HepG2 (cell line): Measurements from ENCODE around the gene MYLK. TPM values are rescaled to one million over a fixed set of nuclear protein-coding genes. Genes with fewer than 3 reads are reported as not detected.

ENCODE experiments used
- ATAC-seq: fragments of 200-7000 bp; cut with Tn5 transposase; 3 replicates; pipeline ENCODE4 v1.9.1; 2020; ENCODE audit warnings: mild to moderate bottlenecking, moderate library complexity
- BruUV-seq: library from RNA; stranded (reverse); fragments of 400-500 nt; replicated peaks from 2 replicates; lab custom pipeline; 2021; lab: Mats Ljungman, UMichigan
- CTCF ChIA-PET: fragments of 300-600 bp; formaldehyde crosslinking; extraction: SDS; loops from one replicate; lab custom pipeline; 2021; ENCODE audit warnings: low total read pairs, inconsistent platforms, low intra/inter-chr PET ratio; lab: Yijun Ruan, JAX
- POLR2A ChIA-PET: fragments of 350-600 bp; sonication (Branson Sonifier 250); formaldehyde crosslinking; loops from one replicate; lab custom pipeline; 2020; ENCODE audit warnings: antibody characterized with exemption, inconsistent platforms; lab: Yijun Ruan, JAX
- DNase-seq: peaks from one replicate; pipeline ENCODE4 v3.0.0-alpha.2; 2015; ENCODE audit warnings: low spot score
- FAIRE-seq: peaks from 3 replicates; lab custom pipeline; 2011; peaks lifted over from hg19 to GRCh38; lab: Jason Lieb, UNC
- H2AFZ ChIP-seq: one replicate; pipeline ENCODE4 v1.6.1; 2011; ENCODE audit warnings: low read length, inconsistent platforms
- H3K27ac ChIP-seq: fragments of 300-600 bp; 3 replicates; pipeline ENCODE4 v1.8.0; 2011; ENCODE audit warnings: mixed run types, mild to moderate bottlenecking, mixed read lengths, low read length, inconsistent platforms; ENCODE audit not compliant: insufficient read depth; ENCODE audit errors: extremely low read length
- H3K27me3 ChIP-seq, 2 experiments: fragments of 200-600 bp in 1 of 2; 2 replicates in 1 of 2; 3 replicates in 1 of 2; pipeline versions ENCODE4 v1.6.0 to v1.8.0; 2011; ENCODE audit warnings: low read length in 2 of 2, mild to moderate bottlenecking in 2 of 2, moderate library complexity in 2 of 2, inconsistent platforms in 1 of 2; ENCODE audit not compliant: insufficient read depth in 2 of 2, control insufficient read depth in 1 of 2
- H3K36me3 ChIP-seq, 2 experiments: fragments of 200-600 bp in 1 of 2; replicated peaks in 1 of 2; 2 replicates in 1 of 2; 3 replicates in 1 of 2; pipeline versions ENCODE4 v1.5.1 to v1.8.0; 2011; ENCODE audit warnings: low read length in 2 of 2, inconsistent platforms in 1 of 2; ENCODE audit not compliant: insufficient read depth in 2 of 2, control insufficient read depth in 1 of 2
- H3K4me1 ChIP-seq: 2 replicates; pipeline ENCODE4 v1.5.1; 2012; ENCODE audit warnings: low read length, inconsistent platforms; ENCODE audit not compliant: insufficient read depth
- H3K4me2 ChIP-seq: 2 replicates; pipeline ENCODE4 v1.6.0; 2011; ENCODE audit warnings: low read depth, low read length, inconsistent platforms
- H3K4me3 ChIP-seq, 3 experiments: fragments of 200-600 bp in 1 of 3; sonication (generic), shearing (Covaris generic) in 1 of 3; replicated peaks in 1 of 3; 2 replicates each; pipeline ENCODE4 v1.5.1; 2011 to 2016; ENCODE audit warnings: low read length in 3 of 3, inconsistent platforms in 2 of 3, low read depth in 2 of 3, mild to moderate bottlenecking in 2 of 3, control low read depth in 1 of 3, mixed read lengths in 1 of 3; ENCODE audit not compliant: insufficient read depth in 1 of 3
- H3K79me2 ChIP-seq: one replicate; pipeline ENCODE4 v1.6.1; 2011; ENCODE audit warnings: low read length, inconsistent platforms; ENCODE audit not compliant: insufficient read depth
- H3K9ac ChIP-seq: 2 replicates; pipeline ENCODE4 v1.6.0; 2011; ENCODE audit warnings: mild to moderate bottlenecking, low read depth, low read length, inconsistent platforms; ENCODE audit not compliant: insufficient read depth
- H3K9me3 ChIP-seq: 2 replicates; pipeline ENCODE4 v1.5.1; 2012; ENCODE audit warnings: mild to moderate bottlenecking, low read length
- H4K20me1 ChIP-seq: 2 replicates; pipeline ENCODE4 v1.6.0; 2011; ENCODE audit warnings: inconsistent platforms, mild to moderate bottlenecking, low read length, moderate library complexity; ENCODE audit not compliant: insufficient read depth
- ATM ChIP-seq: fragments of 450-650 bp; IDR thresholded peaks from 2 replicates; pipeline ENCODE4 v1.7.1; 2017; ENCODE audit warnings: mild to moderate bottlenecking, borderline replicate concordance
- FIP1L1 ChIP-seq: fragments of 200-400 bp; formaldehyde crosslinking; IDR thresholded peaks from 2 replicates; pipeline ENCODE4 v1.6.1; 2018; ENCODE audit warnings: low read depth, mild to moderate bottlenecking, low read length, moderate library complexity, borderline replicate concordance; ENCODE audit not compliant: insufficient read depth
- GRHL1 ChIP-seq: sonication (generic); formaldehyde crosslinking; conservative IDR thresholded peaks from 2 replicates; pipeline ENCODE4 v1.8.0; 2022; ENCODE audit warnings: missing genetic modification reagents
- MED1 ChIP-seq: sonication (generic); formaldehyde crosslinking; IDR thresholded peaks from 2 replicates; pipeline ENCODE4 v1.4.0; 2020; ENCODE audit warnings: missing genetic modification reagents
- NAIF1 ChIP-seq: sonication (generic); formaldehyde crosslinking; IDR thresholded peaks from 2 replicates; pipeline ENCODE4 v1.5.0; 2020; ENCODE audit warnings: mild to moderate bottlenecking, missing genetic modification reagents, borderline replicate concordance
- REL ChIP-seq: sonication (generic); formaldehyde crosslinking; conservative IDR thresholded peaks from 2 replicates; pipeline ENCODE4 v1.8.0; 2022; ENCODE audit warnings: mild to moderate bottlenecking, missing genetic modification reagents, moderate library complexity
- REXO4 ChIP-seq: sonication (generic); formaldehyde crosslinking; IDR thresholded peaks from 2 replicates; pipeline ENCODE4 v1.8.0; 2022; ENCODE audit warnings: missing genetic modification reagents, mild to moderate bottlenecking, borderline replicate concordance
- SMARCC2 ChIP-seq: fragments of 450-650 bp; IDR thresholded peaks from 2 replicates; pipeline ENCODE4 v1.6.1; 2017; ENCODE audit warnings: antibody characterized with exemption, mild to moderate bottlenecking
- TMF1 ChIP-seq: sonication (generic); formaldehyde crosslinking; IDR thresholded peaks from 2 replicates; pipeline ENCODE4 v1.8.1; 2022; ENCODE audit warnings: low read depth, missing genetic modification reagents
- XRCC5 ChIP-seq: fragments of 200-400 bp; formaldehyde crosslinking; optimal IDR thresholded peaks from 2 replicates; pipeline ENCODE3; 2017; ENCODE audit warnings: mild to moderate bottlenecking, low read length
- ZNF253 ChIP-seq: sonication (generic); formaldehyde crosslinking; IDR thresholded peaks from 2 replicates; pipeline ENCODE4 v1.8.0; 2022; ENCODE audit warnings: mild to moderate bottlenecking, missing genetic modification reagents, borderline replicate concordance
- ZNF367 ChIP-seq: sonication (generic); formaldehyde crosslinking; IDR thresholded peaks from 2 replicates; pipeline ENCODE4 v1.4.0; 2020; ENCODE audit warnings: missing genetic modification reagents, borderline replicate concordance
- ZNF619 ChIP-seq: sonication (generic); formaldehyde crosslinking; IDR thresholded peaks from 2 replicates; pipeline ENCODE4 v1.4.0; 2020; ENCODE audit warnings: mild to moderate bottlenecking, missing genetic modification reagents
- ZNF780A ChIP-seq: sonication (generic); formaldehyde crosslinking; IDR thresholded peaks from 2 replicates; pipeline ENCODE4 v1.8.0; 2022; ENCODE audit warnings: mild to moderate bottlenecking, missing genetic modification reagents, moderate library complexity
- ZNF850 ChIP-seq: sonication (generic); formaldehyde crosslinking; conservative IDR thresholded peaks from 2 replicates; pipeline ENCODE4 v1.9.0; 2021; ENCODE audit warnings: mild to moderate bottlenecking, missing genetic modification reagents
- ZZZ3 ChIP-seq: sonication (generic); formaldehyde crosslinking; IDR thresholded peaks from 2 replicates; pipeline ENCODE4 v1.4.0; 2020; ENCODE audit warnings: missing genetic modification reagents, mild to moderate bottlenecking, borderline replicate concordance
- WGBS: methylation state at CpG from one replicate; pipeline ENCODE4 v1.1.6; 2017; ENCODE audit warnings: low lambda C conversion rate; 5-methylcytosine and 5-hydroxymethylcytosine counted together
- in situ Hi-C: cut with HindIII; loops from 2 replicates; pipeline ENCODE4 v1.10.0; 2017; ENCODE audit warnings: low pct_unique_long_range_greater_than_20kb; ENCODE audit not compliant: extremely low pct_ligation_motif_present
- intact Hi-C: fragments of 100-400 bp; cut with micrococcal nuclease; formaldehyde crosslinking; loops from one replicate; pipeline ENCODE4 v1.10.0; 2022; ENCODE audit not compliant: unreplicated experiment
- polyA plus RNA-seq, 8 experiments: library from polyadenylated mRNA; depleted of rRNA in 3 of 8; stranded (reverse) in 7 of 8; unstranded in 1 of 8; fragments of >200 nt; fragmentation: Illumina TruSeq in 4 of 8; extraction: Trizol in 4 of 8; gene quantifications; 2 replicates each; pipeline versions ENCODE4 v1.2.1 to v1.2.3, GENCODE V29; 2011 to 2016; ENCODE audit warnings: low read depth in 4 of 8, missing spikeins in 1 of 8, mixed read lengths in 1 of 8; ENCODE audit not compliant: insufficient read depth in 1 of 8
- total RNA-seq, 5 experiments: library from RNA; depleted of rRNA; stranded (reverse); fragments of >200 nt; fragmentation: Illumina TruSeq; extraction: Trizol; gene quantifications; 2 replicates each; pipeline ENCODE4 v1.2.3, GENCODE V29; 2016; ENCODE audit warnings: low read depth in 1 of 5
- TF ChIP-seq, protein P1 (sequence below): IDR thresholded peaks from 2 replicates; pipeline ENCODE4 v1.6.1; 2016
- TF ChIP-seq, protein P2 (sequence below): IDR thresholded peaks from 2 replicates; pipeline ENCODE4 v1.6.1; 2016; ENCODE audit warnings: missing compliant biosample characterization, missing genetic modification reagents, borderline replicate concordance
- TF ChIP-seq, protein P3 (sequence below): sonication (generic); formaldehyde crosslinking; IDR thresholded peaks from 2 replicates; pipeline ENCODE4 v1.5.1; 2020; ENCODE audit warnings: missing genetic modification reagents, mild to moderate bottlenecking, borderline replicate concordance

The MYLK gene
- total and polyA plus RNA-seq, 2 of the 13 experiments (the other 11 are each of a cell fraction or from before 2014, with no cell fraction given), result 10.6 to 34.9 TPM

DNA sequence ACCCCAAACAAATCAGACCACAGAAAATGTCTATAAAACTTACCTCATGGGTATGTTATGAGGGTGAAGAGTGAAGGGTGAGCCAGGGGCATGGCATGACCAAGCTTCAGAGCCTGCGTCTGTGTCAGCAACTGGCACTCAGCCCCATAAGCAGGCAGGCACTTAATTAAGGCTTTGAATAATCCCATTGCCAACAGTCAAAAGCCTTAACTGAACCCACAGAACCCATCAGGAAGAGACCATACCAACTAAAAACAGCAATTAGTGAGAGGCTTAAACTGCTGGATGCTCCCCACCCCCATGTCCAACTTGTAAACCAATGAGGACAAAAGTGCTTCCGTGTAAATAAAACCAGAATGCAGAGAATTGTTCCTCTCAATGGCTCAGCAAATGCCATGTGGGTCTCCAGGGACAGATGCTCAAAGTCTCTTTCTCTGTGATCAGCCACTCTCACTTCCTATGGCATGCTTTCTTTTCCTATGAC, 126.0 kb downstream of the MYLK start:
- intact Hi-C loops, result loop anchor here (10.0 kb wide), 1 partner anchor 207 kb away; the partner anchor contains the start of gene CCDC14
- Histone ChIP-seq H4K20me1 (no peaks in the 10 kb centered on the region), H3K36me3 (no peaks in the 10 kb centered on the region), H3K79me2 (peaks cover 19% of the 10 kb centered on the region), H3K27ac (peak overlapping the region; percentile 90), H3K4me1 (peaks cover 82% of the 10 kb centered on the region), H3K4me2 (peak overlapping the region; percentile 60), H2AFZ (no peak overlapping the region), H3K27me3 (no peaks in the 10 kb centered on the region), H3K9ac (peak overlapping the region; percentile 36), H3K4me3 (peak overlapping the region in 1 of 3 experiments; percentile 36; a peak in 1 of 6 replicates), H3K9me3 (no peaks in the 10 kb centered on the region)
- CTCF ChIA-PET, result no interaction called here
- DNase-seq (peak; percentile 89), ATAC-seq (peak; percentile 52), FAIRE-seq (peak; percentile 96)
- WGBS, result 0% methylated on average over 2 of the region's 2 CpGs
- POLR2A ChIA-PET, result interaction anchor here (1.2 kb wide), 1 partner anchor 42 kb away, joined by 4 read pairs; no protein-coding TSS in a partner anchor
- in situ Hi-C loops, result loop anchor here (5.0 kb wide), 1 partner anchor 44 kb away; no protein-coding TSS in a partner anchor
- BruUV-seq, result no TSS peak
- no peak for TF ChIP-seq ZNF850 (CRISPR knock-in tag)
- TF ChIP-seq ZNF367 (CRISPR knock-in tag), result no peak
- no peak for TF ChIP-seq FIP1L1
- TF ChIP-seq SMARCC2, result no peak
- no peak for TF ChIP-seq ZZZ3 (CRISPR knock-in tag)
- TF ChIP-seq ZNF780A (CRISPR knock-in tag), result no peak
- TF ChIP-seq, protein P1, sequence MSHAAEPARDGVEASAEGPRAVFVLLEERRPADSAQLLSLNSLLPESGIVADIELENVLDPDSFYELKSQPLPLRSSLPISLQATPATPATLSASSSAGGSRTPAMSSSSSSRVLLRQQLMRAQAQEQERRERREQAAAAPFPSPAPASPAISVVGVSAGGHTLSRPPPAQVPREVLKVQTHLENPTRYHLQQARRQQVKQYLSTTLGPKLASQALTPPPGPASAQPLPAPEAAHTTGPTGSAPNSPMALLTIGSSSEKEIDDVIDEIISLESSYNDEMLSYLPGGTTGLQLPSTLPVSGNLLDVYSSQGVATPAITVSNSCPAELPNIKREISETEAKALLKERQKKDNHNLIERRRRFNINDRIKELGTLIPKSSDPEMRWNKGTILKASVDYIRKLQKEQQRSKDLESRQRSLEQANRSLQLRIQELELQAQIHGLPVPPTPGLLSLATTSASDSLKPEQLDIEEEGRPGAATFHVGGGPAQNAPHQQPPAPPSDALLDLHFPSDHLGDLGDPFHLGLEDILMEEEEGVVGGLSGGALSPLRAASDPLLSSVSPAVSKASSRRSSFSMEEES (CRISPR knock-in tag), result peak; percentile 36; the same call in 1 of the 2 replicates
- no peak for TF ChIP-seq ZNF619 (CRISPR knock-in tag)
- TF ChIP-seq, protein P2, sequence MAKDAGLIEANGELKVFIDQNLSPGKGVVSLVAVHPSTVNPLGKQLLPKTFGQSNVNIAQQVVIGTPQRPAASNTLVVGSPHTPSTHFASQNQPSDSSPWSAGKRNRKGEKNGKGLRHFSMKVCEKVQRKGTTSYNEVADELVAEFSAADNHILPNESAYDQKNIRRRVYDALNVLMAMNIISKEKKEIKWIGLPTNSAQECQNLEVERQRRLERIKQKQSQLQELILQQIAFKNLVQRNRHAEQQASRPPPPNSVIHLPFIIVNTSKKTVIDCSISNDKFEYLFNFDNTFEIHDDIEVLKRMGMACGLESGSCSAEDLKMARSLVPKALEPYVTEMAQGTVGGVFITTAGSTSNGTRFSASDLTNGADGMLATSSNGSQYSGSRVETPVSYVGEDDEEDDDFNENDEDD, result peak; percentile 61; the same call in 1 of the 2 replicates
- TF ChIP-seq TMF1 (CRISPR knock-in tag), result no peak
- TF ChIP-seq REL (CRISPR knock-in tag), result no peak
- no peak for TF ChIP-seq ATM
- TF ChIP-seq REXO4 (CRISPR knock-in tag), result no peak
- no peak for TF ChIP-seq XRCC5
- TF ChIP-seq ZNF253 (CRISPR knock-in tag), result no peak
- TF ChIP-seq GRHL1 (CRISPR knock-in tag), result no peak
- no peak for TF ChIP-seq NAIF1
- peak; percentile 67 for TF ChIP-seq MED1
- TF ChIP-seq, protein P3, sequence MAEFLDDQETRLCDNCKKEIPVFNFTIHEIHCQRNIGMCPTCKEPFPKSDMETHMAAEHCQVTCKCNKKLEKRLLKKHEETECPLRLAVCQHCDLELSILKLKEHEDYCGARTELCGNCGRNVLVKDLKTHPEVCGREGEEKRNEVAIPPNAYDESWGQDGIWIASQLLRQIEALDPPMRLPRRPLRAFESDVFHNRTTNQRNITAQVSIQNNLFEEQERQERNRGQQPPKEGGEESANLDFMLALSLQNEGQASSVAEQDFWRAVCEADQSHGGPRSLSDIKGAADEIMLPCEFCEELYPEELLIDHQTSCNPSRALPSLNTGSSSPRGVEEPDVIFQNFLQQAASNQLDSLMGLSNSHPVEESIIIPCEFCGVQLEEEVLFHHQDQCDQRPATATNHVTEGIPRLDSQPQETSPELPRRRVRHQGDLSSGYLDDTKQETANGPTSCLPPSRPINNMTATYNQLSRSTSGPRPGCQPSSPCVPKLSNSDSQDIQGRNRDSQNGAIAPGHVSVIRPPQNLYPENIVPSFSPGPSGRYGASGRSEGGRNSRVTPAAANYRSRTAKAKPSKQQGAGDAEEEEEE (CRISPR knock-in tag), result no peak
